ENCODE results near the gene TMEM175.

DNA sequence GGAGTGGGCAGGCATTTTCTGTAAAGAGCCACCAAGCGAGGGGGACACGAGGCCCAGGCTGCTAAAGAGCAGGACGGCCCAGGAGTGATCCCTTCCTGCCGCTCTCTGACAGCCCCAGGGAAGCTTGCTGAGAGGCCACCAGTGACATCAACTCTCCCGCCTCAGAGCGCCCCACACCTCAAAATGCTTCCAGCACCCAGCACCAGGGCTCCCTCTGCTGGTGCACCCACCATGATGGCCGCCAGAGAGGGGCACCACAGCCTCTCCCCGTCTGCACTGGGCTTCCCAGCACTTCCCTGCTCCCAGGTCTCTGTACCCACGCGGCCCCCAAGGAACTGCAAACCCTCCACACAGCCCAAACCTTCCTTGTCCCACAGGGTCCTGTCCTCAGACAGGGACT is 40.5 kb upstream of the TMEM175 start:
- no peak for TF ChIP-seq MYC (CRISPR knock-in tag; IDR thresholded peaks at IDR 0.05; ENCODE audit: borderline replicate concordance)
- TF ChIP-seq, protein P1, sequence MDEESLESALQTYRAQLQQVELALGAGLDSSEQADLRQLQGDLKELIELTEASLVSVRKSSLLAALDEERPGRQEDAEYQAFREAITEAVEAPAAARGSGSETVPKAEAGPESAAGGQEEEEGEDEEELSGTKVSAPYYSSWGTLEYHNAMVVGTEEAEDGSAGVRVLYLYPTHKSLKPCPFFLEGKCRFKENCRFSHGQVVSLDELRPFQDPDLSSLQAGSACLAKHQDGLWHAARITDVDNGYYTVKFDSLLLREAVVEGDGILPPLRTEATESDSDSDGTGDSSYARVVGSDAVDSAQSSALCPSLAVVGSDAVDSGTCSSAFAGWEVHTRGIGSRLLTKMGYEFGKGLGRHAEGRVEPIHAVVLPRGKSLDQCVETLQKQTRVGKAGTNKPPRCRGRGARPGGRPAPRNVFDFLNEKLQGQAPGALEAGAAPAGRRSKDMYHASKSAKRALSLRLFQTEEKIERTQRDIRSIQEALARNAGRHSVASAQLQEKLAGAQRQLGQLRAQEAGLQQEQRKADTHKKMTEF (CRISPR knock-in tag; IDR thresholded peaks at IDR 0.05) = no peak

Measured in HepG2 (cell line).